Fibroblast of lung (primary cell): Measurements from ENCODE around the gene FAAP100.

Experiments used
- CTCF ChIP-seq, 2 donors: IDR thresholded peaks in 1 of 2; conservative IDR thresholded peaks in 1 of 2; 1 replicate in 1 of 2; 2 replicates in 1 of 2; pipeline ENCODE4 v1.5.1; 2011 to 2012; ENCODE audit warnings: low read length in 2 of 2, control low read depth in 1 of 2, inconsistent platforms in 1 of 2, low read depth in 1 of 2, mild to moderate bottlenecking in 1 of 2
- EZH2 ChIP-seq: IDR thresholded peaks from 2 replicates; pipeline ENCODE4 v1.5.1; 2012; ENCODE audit warnings: low read length, control low read depth, mild to moderate bottlenecking; ENCODE audit errors: missing control alignments

GRCh38 chr17:81524039-81524864 lies 27.9 kb downstream of the FAAP100 start:
- TF ChIP-seq CTCF (conservative IDR thresholded peaks at IDR 0.05 in 1 of 2, IDR thresholded peaks at IDR 0.05 in 1 of 2; ENCODE audit: low read depth in 1 of 2, low read length in 2 of 2): no peak
- TF ChIP-seq EZH2: no peak
